ENCODE measurements around the gene DDAH1.

DDAH1 gene

DNA sequence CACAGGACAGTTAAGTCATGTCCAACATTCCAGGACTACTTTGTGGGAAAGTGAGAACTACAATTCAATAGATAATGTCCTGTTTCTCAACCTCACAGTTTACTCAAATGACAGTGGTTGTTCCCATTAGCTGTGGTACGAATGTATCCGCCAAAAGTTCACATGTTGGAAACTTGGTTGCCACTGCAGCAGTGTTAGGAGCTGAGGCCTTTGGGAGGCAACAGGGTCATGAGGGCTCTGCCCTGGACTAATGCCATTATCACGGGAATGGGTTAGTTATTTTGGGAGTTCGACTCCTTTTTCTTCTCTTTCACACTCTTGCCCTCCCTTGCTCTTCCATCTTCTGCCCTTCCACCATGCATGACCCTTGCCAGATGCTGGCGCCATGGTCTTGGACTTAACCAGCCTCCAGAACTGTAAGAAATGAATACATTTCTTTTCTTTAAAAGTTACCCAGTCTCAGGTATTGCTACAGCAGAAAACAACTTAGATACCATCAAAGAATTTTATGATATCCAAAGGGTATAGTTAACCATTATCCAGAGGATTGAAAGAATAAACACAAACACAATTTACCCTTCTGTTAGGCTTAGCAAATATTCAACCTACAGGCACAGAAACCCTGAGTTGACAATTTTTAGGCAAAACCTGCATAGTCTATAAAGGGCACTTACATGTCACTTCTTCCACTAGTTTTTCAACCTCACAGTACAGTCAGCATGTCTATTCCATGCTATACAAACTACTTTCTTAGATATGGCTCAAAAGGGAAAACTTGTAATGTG, 196.0 kb downstream of the DDAH1 start:
- no peak overlapping the region for H3K4me3 ChIP-seq (ENCODE audit: low read depth, low read length)
- TF ChIP-seq, protein P1, sequence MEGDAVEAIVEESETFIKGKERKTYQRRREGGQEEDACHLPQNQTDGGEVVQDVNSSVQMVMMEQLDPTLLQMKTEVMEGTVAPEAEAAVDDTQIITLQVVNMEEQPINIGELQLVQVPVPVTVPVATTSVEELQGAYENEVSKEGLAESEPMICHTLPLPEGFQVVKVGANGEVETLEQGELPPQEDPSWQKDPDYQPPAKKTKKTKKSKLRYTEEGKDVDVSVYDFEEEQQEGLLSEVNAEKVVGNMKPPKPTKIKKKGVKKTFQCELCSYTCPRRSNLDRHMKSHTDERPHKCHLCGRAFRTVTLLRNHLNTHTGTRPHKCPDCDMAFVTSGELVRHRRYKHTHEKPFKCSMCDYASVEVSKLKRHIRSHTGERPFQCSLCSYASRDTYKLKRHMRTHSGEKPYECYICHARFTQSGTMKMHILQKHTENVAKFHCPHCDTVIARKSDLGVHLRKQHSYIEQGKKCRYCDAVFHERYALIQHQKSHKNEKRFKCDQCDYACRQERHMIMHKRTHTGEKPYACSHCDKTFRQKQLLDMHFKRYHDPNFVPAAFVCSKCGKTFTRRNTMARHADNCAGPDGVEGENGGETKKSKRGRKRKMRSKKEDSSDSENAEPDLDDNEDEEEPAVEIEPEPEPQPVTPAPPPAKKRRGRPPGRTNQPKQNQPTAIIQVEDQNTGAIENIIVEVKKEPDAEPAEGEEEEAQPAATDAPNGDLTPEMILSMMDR (IDR thresholded peaks at IDR 0.05; ENCODE audit: insufficient read depth, low read length, missing control alignments), result no peak
- ChIA-PET POLR2A (no interaction called here), CTCF (interaction anchor here (1.8 to 10.5 kb wide), 2 partner anchors 7 to 10 kb away, joined by 5 to 146 read pairs; partner anchors contain the start of genes BCL10 and C1orf52)
- no peak for DNase-seq (ENCODE audit: low read depth, low spot score)
